GM21529 (cell line): ENCODE results near the gene CCDC9B.

Experiments used
- ATAC-seq: cut with Tn5 transposase; IDR thresholded peaks from one replicate; pipeline ENCODE4 v1.9.1; 2021; ENCODE audit not compliant: unreplicated experiment

The CCDC9B gene

DNA sequence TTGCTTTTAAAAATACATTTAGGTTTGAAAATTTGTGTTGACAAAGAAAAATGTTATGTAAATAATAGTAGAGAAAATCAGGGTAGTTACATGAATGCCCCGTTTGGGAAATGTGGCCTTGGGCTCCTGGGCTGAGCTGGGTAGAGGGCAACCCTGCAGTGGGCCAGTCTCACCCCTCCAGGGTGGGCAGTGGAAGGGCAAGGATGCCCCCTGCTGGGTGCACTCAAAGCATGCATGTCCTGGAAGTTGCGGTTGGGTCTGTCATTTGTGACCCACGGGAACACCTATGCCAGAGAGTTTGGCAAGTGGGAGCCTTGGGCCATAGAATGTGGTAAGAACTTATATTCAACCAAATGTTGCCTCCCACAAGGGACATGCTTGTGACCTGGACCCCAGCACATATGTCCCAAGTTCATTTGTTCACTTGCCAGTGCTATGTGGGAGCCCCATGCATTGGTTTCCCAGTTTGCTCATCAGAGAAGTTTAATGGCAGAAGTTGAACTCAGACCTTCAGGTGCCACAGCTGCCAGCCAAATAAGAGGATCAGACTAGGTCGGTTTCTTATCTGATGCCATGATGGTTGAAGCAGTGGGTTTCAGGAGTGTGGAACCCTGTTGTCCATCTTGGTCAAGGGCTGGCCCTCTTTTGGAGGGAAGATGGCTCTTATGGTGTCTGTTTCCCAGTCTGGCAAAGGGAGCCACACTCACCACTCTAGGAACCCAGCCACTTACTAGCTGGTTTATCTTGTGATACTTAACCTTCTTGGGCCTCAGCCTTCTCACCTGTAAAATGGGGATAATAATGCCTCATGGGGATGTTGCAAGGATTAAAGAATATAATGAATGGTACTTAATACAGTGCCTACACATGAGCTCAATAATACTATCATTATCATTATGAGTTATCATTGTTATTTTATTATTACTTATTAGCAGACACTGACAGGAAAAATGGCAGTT lies 30.5 kb downstream of the CCDC9B start:
- no peak for ATAC-seq

DNA sequence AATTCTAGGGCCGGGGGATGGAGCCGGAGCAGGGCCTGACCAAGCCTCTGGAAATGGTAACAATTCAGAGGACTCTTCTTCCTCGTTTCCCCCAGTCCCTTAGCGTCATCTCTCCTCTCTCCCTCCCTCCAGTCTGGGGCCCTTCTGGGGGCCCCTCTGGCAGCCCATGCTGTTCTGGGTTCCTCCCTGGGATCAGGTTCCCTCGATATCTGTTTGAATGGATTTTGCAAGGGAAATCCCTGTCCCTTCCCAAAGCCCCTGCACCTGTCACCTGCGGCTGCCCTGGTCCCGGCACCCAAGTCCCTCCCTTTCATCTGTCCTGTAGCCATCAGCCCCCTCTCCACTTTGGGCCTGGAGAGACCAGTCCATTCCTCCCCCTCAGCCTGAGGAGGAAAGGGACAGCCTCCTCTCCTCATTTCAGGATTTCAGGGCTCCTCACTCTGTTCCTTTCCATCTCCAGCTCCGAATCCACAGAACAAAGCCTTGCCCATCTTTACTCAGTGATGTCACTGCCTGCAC lies 31.3 kb downstream of the CCDC9B start:
- ATAC-seq, result no peak

DNA sequence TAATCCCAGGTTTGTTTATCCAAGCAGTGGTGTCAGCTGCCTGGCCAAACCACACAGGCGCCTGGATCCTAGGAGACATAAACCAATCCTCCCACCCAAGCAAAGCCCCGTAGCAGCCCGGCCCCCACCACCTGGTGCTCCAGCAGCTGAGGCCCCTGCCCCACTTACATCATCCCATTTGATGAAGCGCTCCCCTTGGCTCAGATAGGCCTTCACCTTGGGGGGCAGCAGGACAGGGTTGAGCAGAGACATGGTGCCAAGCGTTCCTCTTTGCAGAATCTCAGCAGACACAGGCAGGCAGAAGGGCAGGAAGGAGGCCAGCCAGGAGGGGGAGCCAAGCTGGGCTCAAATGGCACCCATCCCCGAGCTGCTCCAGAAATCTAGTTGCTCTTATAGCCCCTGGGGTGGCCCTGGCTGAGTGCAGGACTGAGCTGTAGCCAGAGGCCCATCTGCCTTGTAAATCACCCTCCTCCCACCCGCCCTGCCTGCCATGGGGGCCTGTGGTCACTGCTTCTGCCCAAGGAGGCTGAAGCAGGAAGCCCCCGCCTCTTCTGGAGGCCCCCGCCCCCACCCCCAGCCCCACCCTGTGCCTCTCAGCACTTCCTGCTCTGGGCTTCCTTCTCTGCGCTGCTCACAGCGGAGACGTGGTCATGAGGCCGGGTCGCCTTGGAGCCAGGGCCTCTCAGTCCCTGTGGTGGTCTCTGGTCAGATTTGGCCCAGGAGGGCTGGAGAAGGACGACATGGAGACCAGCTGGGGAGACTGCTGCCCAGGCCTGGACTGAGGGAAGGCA lies 33.1 kb downstream of the CCDC9B start, which contains the start of gene PLCB2:
PLCB2 (minus strand) TSS at position 515 of the 791 bp plus-strand sequence; CDS start at position 252, 263 bp downstream.
- ATAC-seq, result peak; percentile 55

DNA sequence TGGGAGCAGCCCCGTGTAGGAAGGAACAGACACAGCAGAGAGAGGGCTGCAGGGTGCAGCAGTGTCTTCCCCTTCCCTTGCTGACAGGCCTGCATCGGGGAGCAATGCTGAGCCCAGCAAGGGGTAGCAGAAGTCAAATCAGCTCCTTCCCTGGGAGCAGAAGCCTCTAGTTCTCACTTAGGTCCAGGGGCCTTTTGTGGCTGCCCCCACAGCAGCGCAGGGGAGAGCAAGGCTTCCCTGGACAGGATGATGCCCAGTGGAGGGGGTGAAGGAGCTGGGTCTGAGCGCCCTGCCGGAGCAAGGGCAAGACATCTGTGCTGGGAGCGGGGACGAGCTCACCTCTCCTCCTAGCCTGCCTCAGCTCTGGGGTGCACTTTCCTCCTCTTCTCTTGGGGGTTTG lies 33.8 kb downstream of the CCDC9B start:
- ATAC-seq, result no peak

DNA sequence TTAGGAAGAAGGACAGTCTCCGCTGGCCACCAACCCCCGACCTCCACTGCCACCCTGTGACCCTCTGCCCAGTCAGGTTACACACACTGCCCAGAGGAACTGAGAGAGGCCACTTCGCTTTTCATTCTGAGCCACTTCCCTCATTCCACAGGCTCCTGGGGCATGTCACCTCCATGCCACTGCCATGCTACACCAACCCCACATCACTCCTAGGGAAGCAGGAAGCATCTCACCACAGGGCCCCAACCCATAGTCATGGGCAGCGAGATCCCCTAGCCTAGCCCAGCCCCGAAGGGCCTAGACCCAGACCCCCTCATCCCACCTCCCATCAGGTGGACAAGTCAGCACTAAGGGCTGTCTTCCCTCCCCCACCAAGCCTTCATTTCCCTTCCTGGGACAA lies 34.4 kb downstream of the CCDC9B start:
- no peak for ATAC-seq

DNA sequence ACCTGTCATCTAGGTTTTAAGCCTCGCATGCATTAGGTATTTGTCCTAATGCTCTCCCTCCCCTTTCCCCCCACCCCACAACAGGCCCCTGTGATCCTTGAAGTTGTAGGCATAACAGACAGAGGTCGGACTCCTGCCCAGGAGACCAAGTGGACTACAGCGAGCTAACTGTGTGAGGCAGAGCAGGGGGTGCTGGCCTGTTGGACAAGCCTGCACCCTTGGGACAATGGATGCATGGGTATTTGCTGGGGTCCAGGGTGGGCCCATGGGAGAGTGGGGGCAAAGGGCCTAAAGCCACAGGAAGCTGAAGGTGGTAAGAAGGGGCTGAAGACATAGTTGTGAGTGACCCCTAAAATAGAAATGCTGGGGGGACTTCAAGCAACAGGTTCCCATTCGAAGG lies 35.5 kb downstream of the CCDC9B start:
- no peak for ATAC-seq

DNA sequence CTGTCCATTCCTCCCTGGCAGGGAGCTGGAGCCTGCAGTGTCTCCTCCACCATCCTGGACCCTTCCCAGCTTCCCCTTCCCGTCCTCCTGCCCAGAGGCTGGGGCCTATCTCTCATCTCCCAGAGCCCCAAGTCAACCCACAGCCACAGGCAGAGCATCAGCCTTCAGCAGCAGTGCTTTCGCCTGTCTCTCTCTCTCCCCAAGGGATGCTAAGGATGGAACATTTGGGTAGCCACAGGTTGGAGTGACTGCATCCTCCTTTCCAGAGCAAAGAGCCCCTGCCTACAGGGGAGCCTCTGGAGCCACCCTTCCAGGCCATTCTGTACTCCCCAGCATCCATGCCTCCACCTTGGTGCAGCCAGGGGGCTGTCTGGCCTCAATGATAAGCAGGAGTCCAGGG lies 37.2 kb downstream of the CCDC9B start:
- ATAC-seq, result no peak

DNA sequence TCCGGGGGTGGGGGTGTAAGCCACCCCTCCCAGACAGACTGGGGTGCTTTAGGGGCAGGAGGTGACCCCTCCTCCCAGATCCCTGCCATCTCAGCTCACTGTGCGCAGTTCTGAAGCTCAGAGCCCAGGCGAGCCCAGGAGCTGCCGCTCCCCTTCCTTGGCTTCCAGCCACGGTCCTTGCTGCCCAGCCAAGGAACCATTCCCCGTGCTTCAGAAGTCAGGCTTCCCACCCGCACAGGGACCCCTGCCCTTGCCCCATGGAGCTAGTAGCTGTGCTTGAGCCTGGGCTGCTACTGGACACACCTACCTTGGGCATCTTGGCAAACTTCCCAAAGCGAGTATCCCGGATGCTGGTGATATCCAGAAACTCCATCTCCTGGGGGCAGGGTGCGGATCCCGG lies 37.8 kb downstream of the CCDC9B start:
- ATAC-seq, result no peak

DNA sequence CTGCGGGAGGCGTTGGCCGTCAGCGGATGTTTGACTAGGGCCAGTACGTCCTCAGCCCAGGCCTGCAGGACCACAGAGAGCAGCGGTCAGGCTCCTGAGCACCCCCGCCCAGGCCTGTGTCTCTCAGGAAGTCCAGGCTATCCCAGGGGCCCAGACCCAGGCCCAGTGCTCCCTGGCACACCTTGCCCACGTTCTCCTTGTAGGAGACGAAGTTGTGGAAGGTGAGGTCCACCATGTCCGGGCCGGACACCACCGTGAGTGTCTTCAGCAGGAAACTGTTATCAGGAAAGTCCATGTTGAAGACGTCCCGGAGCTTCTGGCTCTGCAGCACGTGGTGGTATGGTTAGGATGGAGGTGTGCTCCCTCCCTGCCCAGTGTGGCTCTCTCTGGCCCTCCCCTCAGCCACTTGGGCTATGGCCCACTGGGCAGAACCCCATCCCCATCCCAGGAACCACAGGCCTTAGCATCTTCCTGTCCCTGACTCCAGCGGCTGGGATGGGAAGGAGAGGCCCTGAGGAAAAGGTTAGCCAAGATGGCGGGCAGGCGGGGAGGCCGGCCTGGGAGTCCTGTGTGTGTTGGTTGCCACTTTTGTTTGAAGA lies 38.4 kb downstream of the CCDC9B start:
- no peak for ATAC-seq

DNA sequence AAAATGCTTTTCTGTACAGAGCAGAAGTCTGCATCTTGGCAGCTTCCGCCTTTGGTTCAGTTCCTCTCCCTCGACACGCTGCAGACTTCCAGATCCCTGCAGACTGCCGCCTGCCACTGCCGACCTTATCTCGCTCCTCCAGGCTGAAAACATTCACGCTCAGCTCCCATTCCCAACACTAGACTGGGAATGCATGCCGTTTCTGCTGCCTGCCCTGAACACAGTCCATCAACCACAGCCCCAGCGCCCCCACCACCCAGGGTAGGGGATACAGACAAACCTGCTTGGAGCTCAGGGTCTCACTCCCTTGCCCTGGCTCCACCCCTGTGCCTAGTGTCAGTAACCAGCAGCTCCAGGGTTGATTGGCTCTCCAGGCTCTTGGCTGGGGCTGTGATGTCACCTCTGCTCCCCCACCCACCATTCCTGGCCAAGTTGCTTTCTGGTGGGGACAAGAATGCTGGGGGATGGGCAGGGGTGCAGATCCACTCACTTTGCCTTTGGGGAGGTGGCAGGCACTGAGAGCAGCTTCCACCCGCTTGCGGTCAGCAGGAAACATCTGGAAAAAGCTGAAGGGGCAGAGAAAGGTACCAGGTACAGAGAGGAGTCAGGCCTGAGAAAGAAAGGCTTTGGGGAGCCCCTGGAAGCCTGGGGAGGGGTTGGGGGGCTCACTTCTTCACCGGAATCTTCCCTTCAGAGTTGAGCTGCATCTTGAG lies 39.1 kb downstream of the CCDC9B start:
- ATAC-seq, result no peak

DNA sequence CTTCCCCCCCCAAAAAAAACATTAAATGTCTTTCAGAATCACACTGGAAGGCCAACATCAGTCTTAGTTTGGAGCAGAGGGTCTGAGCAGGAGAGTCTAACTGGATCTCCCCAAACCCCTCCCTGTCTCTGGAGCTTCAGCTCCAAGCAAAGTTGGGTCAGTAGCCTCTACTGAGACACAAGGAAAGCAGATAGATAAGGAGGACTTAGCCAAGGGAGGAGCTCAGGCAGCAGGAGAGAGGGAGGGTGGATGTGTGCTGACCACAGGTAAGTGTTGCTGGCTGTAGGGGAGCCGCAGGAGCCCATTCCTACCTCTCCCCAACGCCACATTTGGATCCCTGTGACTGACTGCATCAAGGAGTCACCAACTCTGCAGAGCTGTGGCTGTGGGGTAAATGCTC lies 40.0 kb downstream of the CCDC9B start:
- ATAC-seq, result no peak

DNA sequence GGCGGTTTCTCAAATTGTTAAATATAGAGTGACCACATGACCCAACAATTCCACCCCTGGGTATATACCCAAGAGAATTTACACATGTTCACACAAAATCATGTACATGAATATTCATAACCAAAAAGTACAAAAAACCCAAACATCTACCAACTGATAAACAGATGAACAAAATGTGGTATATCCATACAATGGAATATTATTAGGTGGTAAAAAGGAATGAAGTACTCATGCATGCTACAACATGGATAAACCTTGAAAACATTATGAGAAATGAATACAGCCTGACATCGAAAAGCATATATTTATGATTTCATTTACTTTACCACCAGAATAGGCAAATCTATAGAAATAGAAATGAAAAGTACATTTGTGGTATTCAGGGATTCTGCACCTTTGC lies 40.4 kb downstream of the CCDC9B start:
- no peak for ATAC-seq

DNA sequence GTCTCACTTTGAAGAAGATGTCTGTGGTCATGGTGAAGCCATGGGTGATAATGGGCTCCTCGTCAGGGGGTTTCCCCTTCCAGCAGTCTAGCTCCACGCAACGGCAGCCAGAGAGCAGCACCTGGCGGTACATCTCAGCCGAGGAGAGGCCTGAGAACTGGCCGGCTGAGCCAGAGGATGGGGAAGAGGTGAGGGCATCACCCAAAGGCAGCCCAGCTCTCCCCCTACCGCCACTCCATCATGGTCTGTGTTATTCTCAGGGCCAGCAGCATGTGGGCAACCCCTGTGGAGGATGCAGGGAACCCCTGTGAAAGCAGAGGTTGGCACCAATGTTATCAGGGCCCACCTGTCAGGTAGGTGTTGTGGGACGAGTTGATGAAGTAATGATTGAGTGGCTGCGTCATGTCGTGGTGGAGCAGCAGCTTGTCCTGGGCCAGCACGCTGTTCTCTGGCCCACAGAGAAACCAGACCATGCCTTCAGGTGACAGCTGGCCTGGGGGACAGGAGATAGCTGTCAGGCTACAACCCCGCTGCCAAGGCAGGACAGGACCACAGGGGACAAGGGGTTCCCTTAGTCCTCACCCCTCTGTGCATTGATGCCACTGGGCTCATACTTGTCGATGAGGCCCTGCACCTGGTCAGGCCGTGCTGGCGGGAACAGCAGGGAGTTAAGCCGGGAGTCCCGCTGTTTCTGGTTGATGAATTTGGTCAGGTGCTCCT lies 42.4 kb downstream of the CCDC9B start:
- no peak for ATAC-seq

DNA sequence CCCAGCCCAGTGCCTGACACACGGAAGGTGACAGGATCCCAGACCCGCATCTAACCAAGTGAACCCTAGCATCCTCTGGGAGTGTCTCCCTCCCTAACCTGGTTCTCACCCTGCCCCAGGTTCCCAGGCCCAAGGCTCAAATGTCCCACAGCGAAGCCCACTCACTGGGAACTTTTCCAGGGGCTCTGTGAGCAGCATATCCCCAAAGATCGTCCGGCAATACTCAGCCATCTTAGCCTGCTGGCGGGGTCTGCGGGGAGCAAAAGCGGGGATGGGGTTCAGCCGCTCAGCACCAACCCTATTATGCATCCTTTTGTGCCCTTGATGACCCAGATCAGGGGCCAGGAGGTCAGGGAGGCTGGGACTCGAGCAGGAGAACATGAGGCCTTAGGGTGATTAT lies 43.4 kb downstream of the CCDC9B start:
- no peak for ATAC-seq

DNA sequence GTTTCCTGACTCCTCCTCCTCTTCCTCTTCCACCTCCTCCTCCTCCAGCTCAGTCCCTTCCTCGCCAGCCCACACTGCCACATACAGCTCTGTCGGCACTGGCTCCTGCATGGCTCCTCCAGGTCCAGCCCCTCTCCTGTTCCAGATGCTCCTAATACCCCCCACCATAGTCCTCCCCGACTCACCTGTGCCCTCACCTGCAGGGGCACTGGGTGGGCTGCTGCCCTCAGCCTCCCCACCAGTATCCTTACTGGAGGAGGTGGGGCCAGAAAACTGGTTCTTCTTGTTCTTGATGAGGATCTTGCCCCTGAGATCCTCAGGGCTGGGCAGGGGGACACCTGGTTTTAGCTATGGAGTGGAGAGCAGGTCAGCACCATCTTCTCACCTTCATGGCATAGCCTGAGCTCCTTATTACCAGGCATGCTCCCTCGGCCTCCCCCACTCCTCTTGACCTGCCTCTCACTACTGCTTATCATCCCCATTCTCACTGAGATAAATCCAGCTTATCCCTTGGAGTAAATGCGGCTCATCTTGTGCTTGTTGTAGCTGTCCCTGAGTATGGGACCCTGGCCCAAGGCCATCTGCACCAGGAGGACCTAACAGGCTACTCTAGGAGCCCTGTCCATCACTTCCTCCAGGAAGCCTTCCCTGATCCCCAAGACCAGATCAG lies 44.0 kb downstream of the CCDC9B start:
- no peak for ATAC-seq

DNA sequence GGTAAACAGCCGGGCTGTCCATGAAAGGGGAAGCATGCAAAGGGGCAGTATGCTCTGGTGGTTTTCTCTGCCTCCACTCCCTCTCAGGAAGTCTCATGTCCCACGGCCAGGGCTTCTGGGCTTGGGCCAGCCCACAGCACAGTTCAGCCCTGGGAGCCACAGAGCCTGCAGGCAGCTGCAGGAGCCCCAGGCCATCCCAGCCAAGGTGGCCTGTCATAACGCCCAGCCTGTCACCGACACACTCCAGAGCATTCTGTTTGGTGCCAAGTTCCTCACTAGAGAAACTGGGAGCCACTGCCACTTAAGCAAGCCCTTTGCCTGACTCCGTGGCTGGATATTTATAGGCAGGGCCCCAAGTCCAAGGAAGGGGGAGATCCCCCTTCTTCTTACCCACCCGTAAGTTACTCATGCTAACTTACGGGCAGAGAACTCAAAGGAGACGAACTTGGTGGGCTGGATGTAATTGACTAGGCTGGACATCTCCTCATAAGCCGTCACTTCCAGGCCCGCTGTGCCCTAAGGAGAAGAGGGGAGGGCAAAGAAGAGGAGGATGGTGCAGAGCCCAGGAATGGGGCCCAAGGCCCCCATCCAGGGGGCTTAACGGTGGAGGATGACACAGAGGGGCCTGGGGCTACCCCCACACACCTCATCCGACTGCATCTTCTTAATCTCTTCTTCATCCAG lies 44.7 kb downstream of the CCDC9B start:
- no peak for ATAC-seq

DNA sequence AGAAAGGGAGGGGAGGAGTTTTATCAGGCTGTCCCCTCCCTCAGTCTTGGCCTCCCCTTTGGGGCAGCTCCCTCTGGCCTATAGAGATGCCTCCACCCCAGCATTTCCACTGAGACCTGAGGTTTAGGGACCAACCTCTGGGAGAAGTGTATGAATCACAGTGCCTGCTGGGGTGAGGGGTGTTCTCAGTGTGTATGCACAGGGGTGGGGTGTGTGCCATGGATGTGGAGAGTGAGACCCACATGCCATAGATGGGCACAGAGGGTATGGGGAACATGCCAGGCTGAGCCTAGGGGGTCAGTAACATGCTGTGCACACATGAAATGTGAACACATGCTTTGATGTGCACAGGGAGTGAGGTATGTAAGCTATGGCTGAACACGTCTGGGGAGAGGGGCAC lies 45.4 kb downstream of the CCDC9B start:
- no peak for ATAC-seq

DNA sequence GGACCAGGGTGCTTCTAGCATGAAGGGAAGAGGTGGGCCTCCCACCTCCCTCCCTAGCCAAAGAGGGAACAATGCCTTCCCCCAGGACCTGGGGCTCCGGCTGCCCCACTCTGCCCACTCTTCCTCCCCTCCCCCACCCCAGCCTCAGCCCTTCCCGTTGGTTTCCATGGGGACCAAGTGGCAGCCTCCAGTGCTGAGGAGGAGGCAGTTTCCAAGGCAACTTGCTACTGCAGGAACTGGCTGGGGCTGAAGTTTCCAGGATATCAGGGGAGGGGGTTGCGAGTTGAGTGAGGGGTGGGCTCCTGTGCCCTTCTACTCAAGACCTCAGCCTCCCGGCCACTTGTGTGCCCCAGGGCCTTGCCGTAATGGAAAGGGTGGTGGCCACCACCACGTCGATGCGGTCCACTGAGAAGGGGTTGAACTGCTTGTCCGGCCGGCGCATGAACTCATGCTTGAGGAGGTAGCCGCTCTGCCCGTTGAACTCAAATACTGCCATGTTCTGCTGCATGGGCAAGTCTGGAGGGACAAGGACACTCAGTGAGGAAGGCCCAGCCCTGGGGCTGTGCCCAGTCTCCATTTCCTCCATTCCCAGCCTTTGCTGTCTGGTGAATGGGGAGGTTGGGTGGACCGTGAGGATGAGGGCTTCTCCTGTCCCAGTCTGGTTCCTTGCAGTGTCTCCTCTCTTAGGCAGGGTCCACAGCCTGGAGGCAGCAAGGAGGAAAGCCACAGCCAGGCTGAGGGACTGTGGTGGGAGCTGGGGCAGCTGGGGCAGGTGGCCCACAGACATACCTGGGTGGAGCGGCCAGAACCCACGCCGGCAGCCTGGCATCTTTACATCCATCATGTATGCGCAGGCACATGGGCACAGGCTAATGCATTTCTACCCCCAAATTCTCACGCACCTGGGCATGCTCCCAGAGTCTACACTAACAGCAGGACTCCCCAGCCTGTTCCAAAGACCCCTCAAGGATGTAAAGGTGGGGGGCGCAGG lies 46.5 kb downstream of the CCDC9B start:
- ATAC-seq, result no peak
